Bronchial epithelial cell (primary cell): ENCODE results near the gene CHID1. TPM values are rescaled to one million over a fixed set of nuclear protein-coding genes. Genes with fewer than 3 reads are reported as not detected.

Source experiments
- DNase-seq: peaks from one replicate; pipeline ENCODE4 v3.0.0-alpha.2; 2010; ENCODE audit warnings: low read depth
- FAIRE-seq: peaks from 2 replicates; lab custom pipeline; 2011; peaks lifted over from hg19 to GRCh38; lab: Jason Lieb, UNC
- H3K27me3 ChIP-seq: 2 replicates; pipeline ENCODE4 v1.5.1; 2011; ENCODE audit warnings: low read length; ENCODE audit not compliant: control insufficient read depth, insufficient read depth
- H3K36me3 ChIP-seq: 2 replicates; pipeline ENCODE4 v1.5.1; 2011; ENCODE audit warnings: low read length; ENCODE audit not compliant: control insufficient read depth, insufficient read depth
- H3K4me3 ChIP-seq: 2 replicates; pipeline ENCODE4 v1.5.1; 2011; ENCODE audit warnings: mild to moderate bottlenecking, low read depth, low read length, control low read depth
- CTCF ChIP-seq: IDR thresholded peaks from 2 replicates; pipeline ENCODE4 v1.5.1; 2011; ENCODE audit warnings: mild to moderate bottlenecking, moderate library complexity, low read length, control low read depth, inconsistent platforms; ENCODE audit not compliant: insufficient read depth, severe bottlenecking
- total RNA-seq: library from RNA; depleted of rRNA; stranded (reverse); fragments of >200 nt; gene quantifications from 2 replicates; pipeline ENCODE4 v1.2.1, GENCODE V29; 2014

Gene CHID1
- total RNA-seq, 1 donor from 2014 or later, result 42.6 TPM

GRCh38 chr11:955154-956063, 44.8 kb upstream of the CHID1 start:
- FAIRE-seq (no peak), DNase-seq (no peak)
- H3K4me3 ChIP-seq, result no peak overlapping the region
- H3K36me3 ChIP-seq, result peaks cover 8% of the 10 kb centered on the region
- TF ChIP-seq CTCF, result no peak
- no peaks in the 10 kb centered on the region for H3K27me3 ChIP-seq

- TF ChIP-seq CTCF, result no peak
- Histone ChIP-seq H3K27me3 (no peaks in the 10 kb centered on the region), H3K36me3 (peaks cover 4% of the 10 kb centered on the region), H3K4me3 (no peak overlapping the region)
- no peak for FAIRE-seq
- DNase-seq, result no peak
These were observed 44.0 kb upstream of the CHID1 start for GRCh38 chr11:954392-955153.

GRCh38 chr11:953512-953911, 42.9 kb upstream of the CHID1 start:
- H3K4me3 ChIP-seq, result no peak overlapping the region
- TF ChIP-seq CTCF, result no peak
- DNase-seq (no peak), FAIRE-seq (no peak)
- no peaks in the 10 kb centered on the region for H3K27me3 ChIP-seq
- peaks cover 4% of the 10 kb centered on the region for H3K36me3 ChIP-seq

GRCh38 chr11:952406-953385, 42.1 kb upstream of the CHID1 start:
- no peak for TF ChIP-seq CTCF
- no peak overlapping the region for H3K4me3 ChIP-seq
- FAIRE-seq, result no peak
- H3K27me3 ChIP-seq, result no peaks in the 10 kb centered on the region
- no peak for DNase-seq
- peaks cover 4% of the 10 kb centered on the region for H3K36me3 ChIP-seq

GRCh38 chr11:951507-951906, 40.9 kb upstream of the CHID1 start:
- no peak for FAIRE-seq
- DNase-seq, result no peak
- TF ChIP-seq CTCF, result no peak
- Histone ChIP-seq H3K36me3 (peaks cover 3% of the 10 kb centered on the region), H3K4me3 (no peak overlapping the region), H3K27me3 (no peaks in the 10 kb centered on the region)
